Measurements from ENCODE around the gene CD33. TPM values are rescaled to one million over a fixed set of nuclear protein-coding genes. Genes with fewer than 3 reads are reported as not detected.

The CD33 gene
- total RNA-seq, 1 experiment from 2014 or later, result not detected

GRCh38 chr19:51181913-51182419 is 42.9 kb upstream of the CD33 start:
- TF ChIP-seq CTCF (conservative IDR thresholded peaks at IDR 0.05) (no peak), EZH2 (IDR thresholded peaks at IDR 0.05; ENCODE audit: low read depth) (no peak)
- no TSS peak for BruUV-seq (replicated peaks)
- intact Hi-C loops (cut with micrococcal nuclease; ENCODE audit: unreplicated experiment), result no loop called here

GRCh38 chr19:51183629-51184028 is 41.3 kb upstream of the CD33 start:
- no peak for DNase-seq
- CTCF ChIA-PET, result no interaction called here
- no peaks in the 10 kb centered on the region for H3K4me1 ChIP-seq (replicated peaks; ENCODE audit: insufficient read depth)
- no peak overlapping the region for H3K4me2 ChIP-seq
- peaks cover 86% of the 10 kb centered on the region for H3K27me3 ChIP-seq (ENCODE audit: insufficient read depth, low read depth)
- POLR2A ChIA-PET (ENCODE audit: unreplicated experiment), result no interaction called here
- no peak overlapping the region for H2AFZ ChIP-seq
- H3K79me2 ChIP-seq (ENCODE audit: low read depth), result no peaks in the 10 kb centered on the region
- H3K36me3 ChIP-seq (ENCODE audit: low read depth), result no peaks in the 10 kb centered on the region
- no peaks in the 10 kb centered on the region for H3K9me2 ChIP-seq (ENCODE audit: insufficient read depth)
- H4K20me1 ChIP-seq (ENCODE audit: insufficient read depth), result no peaks in the 10 kb centered on the region
- TF ChIP-seq EZH2 (IDR thresholded peaks at IDR 0.05; ENCODE audit: low read depth) (no peak), CTCF (conservative IDR thresholded peaks at IDR 0.05) (no peak)
- BruUV-seq (replicated peaks), result no TSS peak
- no peak overlapping the region for H3K27ac ChIP-seq
- H3K4me3 ChIP-seq, result no peak overlapping the region
- no peaks in the 10 kb centered on the region for H3F3A ChIP-seq (ENCODE audit: insufficient read depth, low read depth)
- intact Hi-C loops (cut with micrococcal nuclease; ENCODE audit: unreplicated experiment), result no loop called here
- no peaks in the 10 kb centered on the region for H3K9me3 ChIP-seq (ENCODE audit: insufficient read depth, low read depth)

More at GRCh38 chr19:51181913-51182419, 42.9 kb upstream of the CD33 start:
- H4K20me1 ChIP-seq (ENCODE audit: insufficient read depth), result no peaks in the 10 kb centered on the region
- H3K27me3 ChIP-seq (ENCODE audit: insufficient read depth, low read depth), result peaks cover 81% of the 10 kb centered on the region
- H3F3A ChIP-seq (ENCODE audit: insufficient read depth, low read depth), result no peaks in the 10 kb centered on the region
- POLR2A ChIA-PET (ENCODE audit: unreplicated experiment), result no interaction called here
- no peaks in the 10 kb centered on the region for H3K9me2 ChIP-seq (ENCODE audit: insufficient read depth)
- no peaks in the 10 kb centered on the region for H3K9me3 ChIP-seq (ENCODE audit: insufficient read depth, low read depth)
- no peak overlapping the region for H3K4me2 ChIP-seq
- H2AFZ ChIP-seq, result no peak overlapping the region
- DNase-seq, result no peak
- H3K4me3 ChIP-seq, result no peak overlapping the region
- H3K27ac ChIP-seq, result no peak overlapping the region
- CTCF ChIA-PET, result no interaction called here
- no peaks in the 10 kb centered on the region for H3K36me3 ChIP-seq (ENCODE audit: low read depth)
- H3K4me1 ChIP-seq (replicated peaks; ENCODE audit: insufficient read depth), result no peaks in the 10 kb centered on the region
- no peaks in the 10 kb centered on the region for H3K79me2 ChIP-seq (ENCODE audit: low read depth)

GRCh38 chr19:51185069-51185867 is 39.6 kb upstream of the CD33 start:
- BruUV-seq (replicated peaks), result no TSS peak

More at GRCh38 chr19:51185069-51185867, 39.6 kb upstream of the CD33 start:
- Histone ChIP-seq H2AFZ (no peak overlapping the region), H3K27ac (no peak overlapping the region), H3F3A (ENCODE audit: insufficient read depth, low read depth) (no peaks in the 10 kb centered on the region), H3K36me3 (ENCODE audit: low read depth) (no peaks in the 10 kb centered on the region), H3K4me1 (replicated peaks; ENCODE audit: insufficient read depth) (no peaks in the 10 kb centered on the region), H3K79me2 (ENCODE audit: low read depth) (no peaks in the 10 kb centered on the region), H3K9me2 (ENCODE audit: insufficient read depth) (no peaks in the 10 kb centered on the region), H3K4me2 (no peak overlapping the region), H3K27me3 (ENCODE audit: insufficient read depth, low read depth) (peaks cover 86% of the 10 kb centered on the region), H3K4me3 (no peak overlapping the region), H3K9me3 (ENCODE audit: insufficient read depth, low read depth) (no peaks in the 10 kb centered on the region), H4K20me1 (ENCODE audit: insufficient read depth) (no peaks in the 10 kb centered on the region)
- no peak for DNase-seq
- CTCF ChIA-PET, result no interaction called here
- POLR2A ChIA-PET (ENCODE audit: unreplicated experiment), result no interaction called here
- intact Hi-C loops (cut with micrococcal nuclease; ENCODE audit: unreplicated experiment), result no loop called here
- no peak for TF ChIP-seq CTCF (conservative IDR thresholded peaks at IDR 0.05)

Data from PC-9 (cell line).